ENCODE data around the gene TBX6.

The TBX6 gene

DNA sequence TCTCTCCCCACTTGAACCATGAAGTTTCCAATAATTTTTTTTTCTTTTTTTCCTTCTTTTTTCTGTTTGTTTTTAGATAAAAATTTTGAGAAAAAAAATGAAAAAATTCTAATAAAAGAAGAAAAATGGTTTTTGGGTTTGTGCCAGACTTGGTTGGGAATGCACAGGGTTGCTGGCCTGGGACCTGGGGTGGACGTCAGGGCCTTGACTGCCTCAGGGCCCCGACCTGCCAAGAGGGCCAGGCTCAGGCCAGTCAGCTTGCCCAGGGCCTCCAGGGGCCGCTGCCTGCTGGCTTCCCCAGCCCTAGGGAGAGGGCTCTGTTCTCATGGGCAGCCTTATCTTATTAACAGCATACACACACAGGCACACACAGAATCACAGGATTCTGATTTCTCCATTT lies 6.5 kb downstream of the TBX6 start:
- H3K4me1 ChIP-seq (ENCODE audit: control insufficient read depth, insufficient read depth, low read depth, low read length): peaks cover 6% of the 10 kb centered on the region
- peak overlapping the region; percentile 75 for H3K9ac ChIP-seq (ENCODE audit: low read length)
- no peak for DNase-seq
- H2BK5ac ChIP-seq (ENCODE audit: low read depth, low read length, poor library complexity, severe bottlenecking): no peak overlapping the region
- no peak overlapping the region for H3K27ac ChIP-seq (ENCODE audit: low read length, poor library complexity, severe bottlenecking)
- H2AFZ ChIP-seq (ENCODE audit: low read depth, low read length): no peak overlapping the region
- H3K27me3 ChIP-seq (ENCODE audit: control insufficient read depth in 1 of 2, insufficient read depth in 1 of 2, low read length in 2 of 2): no peaks in the 10 kb centered on the region
- H2BK15ac ChIP-seq (ENCODE audit: low read depth, poor library complexity, severe bottlenecking): no peak overlapping the region
- no peak overlapping the region for H3K23ac ChIP-seq (ENCODE audit: low read length in 2 of 2)
- peaks cover 42% of the 10 kb centered on the region for H3K79me1 ChIP-seq (replicated peaks; ENCODE audit: low read length, poor library complexity, severe bottlenecking)
- no peak overlapping the region for H2BK120ac ChIP-seq (ENCODE audit: low read depth, low read length)
- H3K18ac ChIP-seq (ENCODE audit: low read depth in 1 of 2, low read length in 2 of 2): no peak overlapping the region
- H2AK5ac ChIP-seq (ENCODE audit: low read length, severe bottlenecking): no peak overlapping the region
- no peak overlapping the region for H2BK12ac ChIP-seq (ENCODE audit: low read length in 2 of 2)
- no peak overlapping the region for H4K8ac ChIP-seq (ENCODE audit: low read length)
- WGBS: 79% methylated on average over 2 of the region's 3 CpGs
- no peak overlapping the region for H3K4me2 ChIP-seq (ENCODE audit: low read length, poor library complexity, severe bottlenecking)
- H3K4ac ChIP-seq (ENCODE audit: low read depth in 1 of 2, low read length in 2 of 2): no peak overlapping the region
- H4K91ac ChIP-seq (ENCODE audit: low read length): no peak overlapping the region
- H3K4me3 ChIP-seq (ENCODE audit: insufficient read depth in 1 of 2, low read depth in 1 of 2, low read length in 2 of 2): no peak overlapping the region
- H3K14ac ChIP-seq (ENCODE audit: low read length in 2 of 2): no peak overlapping the region
- no peaks in the 10 kb centered on the region for H3K9me3 ChIP-seq (ENCODE audit: control insufficient read depth, low read length)
- peaks cover 52 to 74% of the 10 kb centered on the region in 2 experiments for H3K36me3 ChIP-seq (ENCODE audit: control insufficient read depth in 1 of 2, insufficient read depth in 2 of 2, low read depth in 1 of 2, low read length in 2 of 2)

DNA sequence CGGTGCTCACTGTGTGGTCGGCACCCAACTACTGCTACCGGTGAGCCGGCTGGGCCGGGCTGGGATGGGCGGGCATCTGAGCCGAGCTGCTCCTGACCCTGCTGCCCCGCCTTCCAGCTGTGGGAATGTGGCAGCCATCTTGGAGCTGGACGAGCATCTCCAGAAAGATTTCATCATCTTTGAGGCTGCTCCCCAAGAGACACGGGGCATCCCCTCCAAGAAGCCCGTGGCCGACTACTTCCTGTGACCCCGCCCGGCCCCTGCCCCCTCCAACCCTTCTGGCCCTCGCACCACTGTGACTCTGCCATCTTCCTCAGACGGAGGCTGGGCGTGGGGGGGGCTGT lies 6.9 kb downstream of the TBX6 start:
- Histone ChIP-seq H3K4ac (ENCODE audit: low read depth in 1 of 2, low read length in 2 of 2) (no peak overlapping the region), H2BK15ac (ENCODE audit: low read depth, poor library complexity, severe bottlenecking) (no peak overlapping the region), H3K9ac (ENCODE audit: low read length) (peak overlapping the region; percentile 75), H3K23ac (ENCODE audit: low read length in 2 of 2) (no peak overlapping the region), H3K18ac (ENCODE audit: low read depth in 1 of 2, low read length in 2 of 2) (no peak overlapping the region), H2AK5ac (ENCODE audit: low read length, severe bottlenecking) (no peak overlapping the region), H2BK120ac (ENCODE audit: low read depth, low read length) (no peak overlapping the region), H2AFZ (ENCODE audit: low read depth, low read length) (no peak overlapping the region), H3K9me3 (ENCODE audit: control insufficient read depth, low read length) (no peaks in the 10 kb centered on the region), H4K91ac (ENCODE audit: low read length) (no peak overlapping the region), H3K36me3 (ENCODE audit: control insufficient read depth in 1 of 2, insufficient read depth in 2 of 2, low read depth in 1 of 2, low read length in 2 of 2) (peaks cover 57 to 77% of the 10 kb centered on the region in 2 experiments), H3K14ac (ENCODE audit: low read length in 2 of 2) (no peak overlapping the region), H3K4me2 (ENCODE audit: low read length, poor library complexity, severe bottlenecking) (no peak overlapping the region), H2BK5ac (ENCODE audit: low read depth, low read length, poor library complexity, severe bottlenecking) (no peak overlapping the region), H3K4me1 (ENCODE audit: control insufficient read depth, insufficient read depth, low read depth, low read length) (peaks cover 4% of the 10 kb centered on the region), H3K4me3 (ENCODE audit: insufficient read depth in 1 of 2, low read depth in 1 of 2, low read length in 2 of 2) (no peak overlapping the region), H3K27ac (ENCODE audit: low read length, poor library complexity, severe bottlenecking) (no peak overlapping the region), H3K79me1 (replicated peaks; ENCODE audit: low read length, poor library complexity, severe bottlenecking) (peaks cover 42% of the 10 kb centered on the region), H3K27me3 (ENCODE audit: control insufficient read depth in 1 of 2, insufficient read depth in 1 of 2, low read length in 2 of 2) (no peaks in the 10 kb centered on the region), H2BK12ac (ENCODE audit: low read length in 2 of 2) (no peak overlapping the region), H4K8ac (ENCODE audit: low read length) (no peak overlapping the region)
- no peak for DNase-seq
- WGBS: 89% methylated on average over 17 of the region's 17 CpGs

DNA sequence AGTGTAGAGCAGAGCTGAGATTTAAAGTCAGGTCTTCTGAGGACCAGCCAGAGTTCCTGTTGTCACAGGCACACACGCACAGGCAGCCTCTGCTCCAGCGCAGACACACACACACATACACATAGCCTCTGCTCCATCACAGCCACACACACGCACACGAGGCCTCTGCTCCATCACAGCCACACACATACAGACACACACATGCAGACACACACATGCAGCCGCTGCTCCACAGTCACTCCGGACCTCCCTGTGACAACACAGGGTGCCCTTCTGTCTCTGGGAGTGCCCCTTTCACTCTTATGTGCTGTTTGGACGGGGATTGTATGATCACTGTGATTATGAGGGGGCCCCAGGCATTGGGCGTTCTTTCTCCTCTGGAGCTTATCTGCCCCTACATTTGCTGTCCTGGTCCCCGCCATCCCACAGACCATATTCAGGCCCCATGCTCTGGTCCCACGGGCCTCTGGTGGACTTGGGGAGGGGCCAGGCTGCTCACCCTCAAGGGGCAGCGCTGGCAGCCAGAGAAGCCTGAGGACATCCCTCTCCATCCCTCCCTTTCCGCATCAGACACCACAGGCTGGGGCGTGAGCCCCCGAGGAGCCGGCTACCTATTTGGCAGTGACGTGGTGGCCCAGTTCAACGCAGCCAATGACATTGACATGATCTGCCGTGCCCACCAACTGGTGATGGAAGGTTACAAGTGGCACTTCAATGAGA lies 7.5 kb downstream of the TBX6 start:
- peaks cover 62 to 83% of the 10 kb centered on the region in 2 experiments for H3K36me3 ChIP-seq (ENCODE audit: control insufficient read depth in 1 of 2, insufficient read depth in 2 of 2, low read depth in 1 of 2, low read length in 2 of 2)
- H2BK5ac ChIP-seq (ENCODE audit: low read depth, low read length, poor library complexity, severe bottlenecking): no peak overlapping the region

DNA sequence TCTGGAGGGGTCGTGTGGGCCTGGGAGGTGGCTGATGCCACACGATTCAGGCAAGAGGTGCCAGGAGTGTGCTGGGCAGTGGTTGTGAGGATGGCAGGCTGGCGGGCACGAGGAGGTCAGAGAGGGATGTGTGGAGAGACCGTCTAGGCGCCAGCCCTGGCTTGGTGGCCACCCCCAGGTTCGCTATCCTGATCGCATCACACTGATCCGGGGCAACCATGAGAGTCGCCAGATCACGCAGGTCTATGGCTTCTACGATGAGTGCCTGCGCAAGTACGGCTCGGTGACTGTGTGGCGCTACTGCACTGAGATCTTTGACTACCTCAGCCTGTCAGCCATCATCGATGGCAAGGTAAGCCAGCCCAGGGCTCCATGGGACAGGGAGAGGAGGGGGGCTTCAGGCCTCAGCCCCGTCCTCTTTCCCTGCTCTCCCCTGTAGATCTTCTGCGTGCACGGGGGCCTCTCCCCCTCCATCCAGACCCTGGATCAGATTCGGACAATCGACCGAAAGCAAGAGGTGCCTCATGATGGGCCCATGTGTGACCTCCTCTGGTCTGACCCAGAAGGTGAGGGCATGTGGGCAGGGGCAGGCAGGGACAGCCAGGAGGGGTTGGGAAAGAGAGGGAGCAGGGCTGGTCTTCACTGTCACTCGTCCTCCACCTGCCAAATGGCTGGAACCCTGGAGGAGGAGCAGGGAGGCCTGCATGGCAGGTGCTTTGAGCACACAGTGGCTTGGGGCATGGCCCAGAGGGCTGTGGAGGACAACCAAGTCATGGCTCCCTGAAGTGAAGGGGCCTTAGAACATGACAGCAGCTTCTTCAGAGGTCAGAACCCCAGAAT lies 8.3 kb downstream of the TBX6 start:
- Histone ChIP-seq H4K8ac (ENCODE audit: low read length) (no peak overlapping the region), H3K36me3 (ENCODE audit: control insufficient read depth in 1 of 2, insufficient read depth in 2 of 2, low read depth in 1 of 2, low read length in 2 of 2) (peaks cover 69 to 84% of the 10 kb centered on the region in 2 experiments), H2AFZ (ENCODE audit: low read depth, low read length) (no peak overlapping the region), H3K9me3 (ENCODE audit: control insufficient read depth, low read length) (no peaks in the 10 kb centered on the region), H3K4ac (ENCODE audit: low read depth in 1 of 2, low read length in 2 of 2) (no peak overlapping the region), H4K91ac (ENCODE audit: low read length) (peak overlapping the region; percentile 21), H2BK12ac (ENCODE audit: low read length in 2 of 2) (no peak overlapping the region), H3K14ac (ENCODE audit: low read length in 2 of 2) (no peak overlapping the region), H2BK120ac (ENCODE audit: low read depth, low read length) (no peak overlapping the region), H3K18ac (ENCODE audit: low read depth in 1 of 2, low read length in 2 of 2) (no peak overlapping the region), H3K4me3 (ENCODE audit: insufficient read depth in 1 of 2, low read depth in 1 of 2, low read length in 2 of 2) (no peak overlapping the region), H3K4me2 (ENCODE audit: low read length, poor library complexity, severe bottlenecking) (no peak overlapping the region), H2AK5ac (ENCODE audit: low read length, severe bottlenecking) (no peak overlapping the region), H2BK5ac (ENCODE audit: low read depth, low read length, poor library complexity, severe bottlenecking) (no peak overlapping the region), H2BK15ac (ENCODE audit: low read depth, poor library complexity, severe bottlenecking) (no peak overlapping the region), H3K9ac (ENCODE audit: low read length) (no peak overlapping the region), H3K23ac (ENCODE audit: low read length in 2 of 2) (no peak overlapping the region), H3K27ac (ENCODE audit: low read length, poor library complexity, severe bottlenecking) (no peak overlapping the region), H3K4me1 (ENCODE audit: control insufficient read depth, insufficient read depth, low read depth, low read length) (peaks cover 7% of the 10 kb centered on the region), H3K79me1 (replicated peaks; ENCODE audit: low read length, poor library complexity, severe bottlenecking) (peaks cover 42% of the 10 kb centered on the region), H3K27me3 (ENCODE audit: control insufficient read depth in 1 of 2, insufficient read depth in 1 of 2, low read length in 2 of 2) (no peaks in the 10 kb centered on the region)
- no peak for DNase-seq
- WGBS: 97% methylated on average over 23 of the region's 24 CpGs

More for the DNA sequence above, 7.5 kb downstream of the TBX6 start:
- H3K4me3 ChIP-seq (ENCODE audit: insufficient read depth in 1 of 2, low read depth in 1 of 2, low read length in 2 of 2): no peak overlapping the region
- no peak overlapping the region for H3K9ac ChIP-seq (ENCODE audit: low read length)
- H4K8ac ChIP-seq (ENCODE audit: low read length): no peak overlapping the region
- peaks cover 4% of the 10 kb centered on the region for H3K4me1 ChIP-seq (ENCODE audit: control insufficient read depth, insufficient read depth, low read depth, low read length)
- H3K9me3 ChIP-seq (ENCODE audit: control insufficient read depth, low read length): no peaks in the 10 kb centered on the region
- 89% methylated on average over 18 of the region's 18 CpGs for WGBS
- H3K14ac ChIP-seq (ENCODE audit: low read length in 2 of 2): no peak overlapping the region
- no peak overlapping the region for H2AFZ ChIP-seq (ENCODE audit: low read depth, low read length)
- H3K4ac ChIP-seq (ENCODE audit: low read depth in 1 of 2, low read length in 2 of 2): no peak overlapping the region
- no peak overlapping the region for H2BK120ac ChIP-seq (ENCODE audit: low read depth, low read length)
- no peak overlapping the region for H3K27ac ChIP-seq (ENCODE audit: low read length, poor library complexity, severe bottlenecking)
- H3K79me1 ChIP-seq (replicated peaks; ENCODE audit: low read length, poor library complexity, severe bottlenecking): peaks cover 42% of the 10 kb centered on the region
- H2AK5ac ChIP-seq (ENCODE audit: low read length, severe bottlenecking): no peak overlapping the region
- H2BK15ac ChIP-seq (ENCODE audit: low read depth, poor library complexity, severe bottlenecking): no peak overlapping the region
- H3K27me3 ChIP-seq (ENCODE audit: control insufficient read depth in 1 of 2, insufficient read depth in 1 of 2, low read length in 2 of 2): no peaks in the 10 kb centered on the region
- H3K23ac ChIP-seq (ENCODE audit: low read length in 2 of 2): no peak overlapping the region
- no peak overlapping the region for H3K4me2 ChIP-seq (ENCODE audit: low read length, poor library complexity, severe bottlenecking)
- no peak for DNase-seq
- no peak overlapping the region for H2BK12ac ChIP-seq (ENCODE audit: low read length in 2 of 2)
- H4K91ac ChIP-seq (ENCODE audit: low read length): no peak overlapping the region
- no peak overlapping the region for H3K18ac ChIP-seq (ENCODE audit: low read depth in 1 of 2, low read length in 2 of 2)
